ENCODE results near the gene GHSR. TPM values are rescaled to one million over a fixed set of nuclear protein-coding genes. Genes with fewer than 3 reads are reported as not detected.
A peak's percentile ranks its signal among the peaks of the same experiment; 100 is the strongest.

The GHSR gene
- total and polyA plus RNA-seq, 2 of the 4 experiments (the other 2 are of a cell fraction): not detected

DNA sequence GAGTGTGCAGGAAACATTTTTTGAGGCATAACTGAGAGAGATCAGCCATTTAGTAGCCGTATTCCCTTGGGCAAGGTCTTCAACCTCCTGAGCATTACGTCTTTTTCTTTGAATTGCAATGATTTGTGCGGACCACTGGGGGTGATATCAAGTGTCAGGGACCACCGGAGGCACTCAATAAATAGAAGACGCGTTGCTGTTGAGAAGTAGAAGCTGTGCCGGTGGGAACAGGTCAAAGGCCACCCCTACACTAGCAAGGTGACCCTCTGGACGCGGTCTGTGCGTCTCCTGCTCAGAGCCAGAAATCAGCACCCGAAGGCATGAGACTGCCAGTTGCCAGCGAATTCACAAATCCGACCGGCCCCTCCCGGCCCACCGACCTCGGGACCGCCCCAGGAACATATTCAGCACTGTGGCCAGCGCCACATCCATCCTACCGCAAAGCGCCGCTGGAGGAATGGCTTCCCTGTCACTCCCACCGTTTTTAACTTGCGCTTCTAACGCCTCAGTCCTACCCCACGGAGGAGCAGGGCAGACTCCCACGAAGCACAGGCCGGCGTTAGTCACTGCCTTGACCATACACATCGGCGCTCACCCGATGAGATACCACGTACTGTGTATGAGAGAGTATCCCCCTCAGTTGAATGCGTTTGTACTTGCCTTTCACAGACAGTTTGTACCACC lies 1.4 kb upstream of the GHSR start:
- H3K9ac ChIP-seq (ENCODE audit: low read depth, low read length): no peak overlapping the region
- DNase-seq: peak; percentile 25
- H3K14ac ChIP-seq (replicated peaks; ENCODE audit: low read depth, low read length): no peak overlapping the region
- TF ChIP-seq RFX5 (IDR thresholded peaks at IDR 0.05; ENCODE audit: low read depth, low read length) (no peak), FOS (IDR thresholded peaks at IDR 0.05; ENCODE audit: low read depth, low read length) (no peak), BHLHE40 (IDR thresholded peaks at IDR 0.05; ENCODE audit: low read depth, low read length) (no peak), CEBPB (IDR thresholded peaks at IDR 0.05; ENCODE audit: low read depth, low read length) (no peak), RCOR1 (IDR thresholded peaks at IDR 0.05; ENCODE audit: insufficient replicate concordance, low read length) (no peak), NFE2L2 (IDR thresholded peaks at IDR 0.05; ENCODE audit: low read depth, low read length) (no peak), RAD21 (IDR thresholded peaks at IDR 0.05; ENCODE audit: low read length) (no peak), SMC3 (IDR thresholded peaks at IDR 0.05; ENCODE audit: low read depth, low read length) (no peak), USF2 (IDR thresholded peaks at IDR 0.05; ENCODE audit: low read depth, low read length) (no peak), CHD1 (IDR thresholded peaks at IDR 0.05; ENCODE audit: low read depth, low read length) (no peak), MXI1 (IDR thresholded peaks at IDR 0.05; ENCODE audit: borderline replicate concordance, low read depth, low read length) (peak; percentile 32; the same call in 1 of the 2 replicates), MAZ (IDR thresholded peaks at IDR 0.05; ENCODE audit: borderline replicate concordance, low read depth, low read length) (0 out of 2 replicates have a peak, but pooled peaks have one; percentile 25), ELK1 (IDR thresholded peaks at IDR 0.05; ENCODE audit: borderline replicate concordance, low read depth, low read length) (no peak), POLR2A (IDR thresholded peaks at IDR 0.05; ENCODE audit: low read depth, low read length) (no peak)
- TF ChIP-seq, protein P1, sequence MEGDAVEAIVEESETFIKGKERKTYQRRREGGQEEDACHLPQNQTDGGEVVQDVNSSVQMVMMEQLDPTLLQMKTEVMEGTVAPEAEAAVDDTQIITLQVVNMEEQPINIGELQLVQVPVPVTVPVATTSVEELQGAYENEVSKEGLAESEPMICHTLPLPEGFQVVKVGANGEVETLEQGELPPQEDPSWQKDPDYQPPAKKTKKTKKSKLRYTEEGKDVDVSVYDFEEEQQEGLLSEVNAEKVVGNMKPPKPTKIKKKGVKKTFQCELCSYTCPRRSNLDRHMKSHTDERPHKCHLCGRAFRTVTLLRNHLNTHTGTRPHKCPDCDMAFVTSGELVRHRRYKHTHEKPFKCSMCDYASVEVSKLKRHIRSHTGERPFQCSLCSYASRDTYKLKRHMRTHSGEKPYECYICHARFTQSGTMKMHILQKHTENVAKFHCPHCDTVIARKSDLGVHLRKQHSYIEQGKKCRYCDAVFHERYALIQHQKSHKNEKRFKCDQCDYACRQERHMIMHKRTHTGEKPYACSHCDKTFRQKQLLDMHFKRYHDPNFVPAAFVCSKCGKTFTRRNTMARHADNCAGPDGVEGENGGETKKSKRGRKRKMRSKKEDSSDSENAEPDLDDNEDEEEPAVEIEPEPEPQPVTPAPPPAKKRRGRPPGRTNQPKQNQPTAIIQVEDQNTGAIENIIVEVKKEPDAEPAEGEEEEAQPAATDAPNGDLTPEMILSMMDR (conservative IDR thresholded peaks at IDR 0.05; ENCODE audit: low read depth, low read length): no peak
- H2AK9ac ChIP-seq (replicated peaks; ENCODE audit: low read depth, low read length, poor library complexity): no peak overlapping the region
- dilution Hi-C loops (cut with HindIII; ENCODE audit: low sequenced_read_pairs, unreplicated experiment) (no loop called here), in situ Hi-C loops (cut with MboI; ENCODE audit: low sequenced_read_pairs) (no loop called here), intact Hi-C loops (cut with micrococcal nuclease) (no loop called here)
- H3K9me1 ChIP-seq (ENCODE audit: insufficient read depth, low read length): no peaks in the 10 kb centered on the region
- H2AFZ ChIP-seq (replicated peaks; ENCODE audit: low read length, poor library complexity): peak overlapping the region; percentile 73
- 0% methylated on average over 2 of the region's 34 CpGs; no CpG with 5 or more reads in 1 of the 2 experiments for WGBS, 2 experiments (ENCODE audit: extremely low coverage in 2 of 2, insufficient read length in 1 of 2)
- no peak overlapping the region for H3K4me3 ChIP-seq (ENCODE audit: insufficient read depth, low read depth, low read length)
- H3K79me1 ChIP-seq (ENCODE audit: low read depth in 1 of 2, low read length in 2 of 2): no peaks in the 10 kb centered on the region
- H3K4me2 ChIP-seq (ENCODE audit: low read depth, low read length): peak overlapping the region; percentile 78; the same call in 1 of the 2 replicates
- H3K4ac ChIP-seq (ENCODE audit: low read depth, low read length): no peak overlapping the region
- no TSS peak for BruUV-seq (replicated peaks)
- H4K20me1 ChIP-seq (ENCODE audit: insufficient read depth, low read length): peaks cover 3% of the 10 kb centered on the region; the same call in 1 of the 2 replicates
- H4K8ac ChIP-seq (ENCODE audit: low read depth in 2 of 2, low read length in 2 of 2): no peak overlapping the region
- no peak overlapping the region for H4K91ac ChIP-seq (ENCODE audit: insufficient read depth, low read depth, low read length)
- H3K56ac ChIP-seq (ENCODE audit: extremely low read depth, insufficient read depth, low read length): no peak overlapping the region
- peaks cover 17% of the 10 kb centered on the region for H3K9me3 ChIP-seq (ENCODE audit: control insufficient read depth, insufficient read depth, low read length)
- no peak overlapping the region for H2BK5ac ChIP-seq (ENCODE audit: low read depth, low read length, poor library complexity, severe bottlenecking)
- peaks cover 44% of the 10 kb centered on the region for H3K27me3 ChIP-seq (ENCODE audit: control insufficient read depth, insufficient read depth, low read length)
- ChIA-PET CTCF (no interaction called here), POLR2A (ENCODE audit: unreplicated experiment) (no interaction called here)
- no peak overlapping the region for H2BK120ac ChIP-seq (ENCODE audit: low read depth, low read length)
- no peak overlapping the region for H3K23ac ChIP-seq (ENCODE audit: low read depth, low read length)
- H2BK15ac ChIP-seq (ENCODE audit: low read depth, low read length): no peak overlapping the region
- peak; percentile 93 for ATAC-seq (ENCODE audit: low read depth)
- no peak overlapping the region for H3K18ac ChIP-seq (ENCODE audit: low read depth, low read length)
- H3K36me3 ChIP-seq (ENCODE audit: control insufficient read depth, insufficient read depth, low read length): no peaks in the 10 kb centered on the region
- no peaks in the 10 kb centered on the region for H3K4me1 ChIP-seq (ENCODE audit: control insufficient read depth, insufficient read depth, low read length)
- H2BK20ac ChIP-seq (ENCODE audit: low read depth, low read length): no peak overlapping the region
- H2AK5ac ChIP-seq (ENCODE audit: low read depth, low read length): no peak overlapping the region
- no peak overlapping the region for H3K27ac ChIP-seq (ENCODE audit: insufficient read depth, low read length)
- H4K5ac ChIP-seq (ENCODE audit: low read depth, low read length): no peak overlapping the region
